Transverse colon (tissue), 3 donors: ENCODE results near the gene MEIOC.

Experiments
- CTCF ChIP-seq, 5 experiments: fragments of 200-600 bp in 3 of 5; fragments of 450-650 bp in 2 of 5; sonication (generic) in 3 of 5; IDR thresholded peaks; 1 replicate in 2 of 5; 2 replicates in 3 of 5; pipeline ENCODE4 v1.5.1; 2016 to 2017; ENCODE audit warnings: antibody characterized with exemption in 5 of 5, inconsistent platforms in 3 of 5, mild to moderate bottlenecking in 2 of 5, moderate library complexity in 1 of 5
- EP300 ChIP-seq: sonication (generic); formaldehyde crosslinking; IDR thresholded peaks from one replicate; pipeline ENCODE4 v1.6.1; 2017; ENCODE audit warnings: antibody characterized with exemption, low read depth
- POLR2A ChIP-seq: fragments of 450-650 bp; IDR thresholded peaks from one replicate; pipeline ENCODE4 v1.6.1; 2016; ENCODE audit warnings: antibody characterized with exemption, mild to moderate bottlenecking, moderate library complexity

GRCh38 chr17:44645341-44645740 lies 10.9 kb upstream of the MEIOC start:
- no peak for TF ChIP-seq EP300
- no peak for TF ChIP-seq CTCF (IDR thresholded peaks at IDR 0.05)
- no peak for TF ChIP-seq POLR2A
